T-helper 1 cell treated with Interleukin-12 subunit alpha and Interleukin-12 subunit beta and Interleukin-4 antibody, amounts not matched to agents 30 μg/mL and 1 μg/mL, for 36 hours (primary cell): ENCODE results near the gene FBXL22.
A peak's percentile ranks its signal among the peaks of the same experiment; 100 is the strongest.

Experiments
- H3K27ac Mint-ChIP-seq: one replicate; pipeline ENCODE4 v1.8.0; 2021; ENCODE audit warnings: mild to moderate bottlenecking, mixed read lengths
- H3K27me3 Mint-ChIP-seq: one replicate; pipeline ENCODE4 v1.8.0; 2021; ENCODE audit warnings: low read depth, mixed read lengths
- H3K36me3 Mint-ChIP-seq: one replicate; pipeline ENCODE4 v1.8.0; 2021; ENCODE audit warnings: low read depth, mixed read lengths
- H3K4me1 Mint-ChIP-seq: one replicate; pipeline ENCODE4 v1.8.0; 2021; ENCODE audit warnings: low read depth, mixed read lengths
- H3K4me3 Mint-ChIP-seq: one replicate; pipeline ENCODE4 v1.8.0; 2021; ENCODE audit warnings: mild to moderate bottlenecking, moderate library complexity, mixed read lengths
- H3K9me3 Mint-ChIP-seq: one replicate; pipeline ENCODE4 v1.8.0; 2021; ENCODE audit warnings: mixed read lengths

The FBXL22 gene

DNA sequence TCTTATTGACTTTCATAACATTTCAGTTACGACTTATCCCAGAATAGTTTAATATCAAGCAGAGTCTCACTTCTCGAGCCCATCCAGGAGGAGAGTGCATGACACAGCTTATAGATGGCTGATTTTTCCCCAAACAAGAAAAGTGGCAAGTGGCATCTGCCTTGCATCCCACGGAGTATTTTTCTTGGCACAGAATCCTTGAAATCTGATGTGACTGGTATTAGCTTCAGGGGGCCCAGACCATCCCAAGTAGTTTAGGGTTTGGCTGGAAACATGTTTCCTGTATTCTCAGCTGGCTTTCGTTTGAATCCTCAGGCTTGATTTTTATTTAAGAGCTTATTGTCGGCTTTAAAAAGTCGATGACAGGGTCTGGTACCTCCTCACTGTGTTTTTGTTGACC lies 20.7 kb upstream of the FBXL22 start:
- Mint-ChIP-seq H3K9me3 (no peaks in the 10 kb centered on the region), H3K27ac (no peak overlapping the region), H3K36me3 (peaks cover 27% of the 10 kb centered on the region), H3K4me1 (peaks cover 13% of the 10 kb centered on the region), H3K27me3 (no peaks in the 10 kb centered on the region), H3K4me3 (no peak overlapping the region)

- peaks cover 9% of the 10 kb centered on the region for H3K4me1 Mint-ChIP-seq
- H3K27ac Mint-ChIP-seq, result no peak overlapping the region
- H3K4me3 Mint-ChIP-seq, result no peak overlapping the region
- no peaks in the 10 kb centered on the region for H3K27me3 Mint-ChIP-seq
- H3K36me3 Mint-ChIP-seq, result peaks cover 43% of the 10 kb centered on the region
- H3K9me3 Mint-ChIP-seq, result peaks cover 4% of the 10 kb centered on the region
Measured at GRCh38 chr15:63582179-63582578, 15.0 kb upstream of the FBXL22 start.

DNA sequence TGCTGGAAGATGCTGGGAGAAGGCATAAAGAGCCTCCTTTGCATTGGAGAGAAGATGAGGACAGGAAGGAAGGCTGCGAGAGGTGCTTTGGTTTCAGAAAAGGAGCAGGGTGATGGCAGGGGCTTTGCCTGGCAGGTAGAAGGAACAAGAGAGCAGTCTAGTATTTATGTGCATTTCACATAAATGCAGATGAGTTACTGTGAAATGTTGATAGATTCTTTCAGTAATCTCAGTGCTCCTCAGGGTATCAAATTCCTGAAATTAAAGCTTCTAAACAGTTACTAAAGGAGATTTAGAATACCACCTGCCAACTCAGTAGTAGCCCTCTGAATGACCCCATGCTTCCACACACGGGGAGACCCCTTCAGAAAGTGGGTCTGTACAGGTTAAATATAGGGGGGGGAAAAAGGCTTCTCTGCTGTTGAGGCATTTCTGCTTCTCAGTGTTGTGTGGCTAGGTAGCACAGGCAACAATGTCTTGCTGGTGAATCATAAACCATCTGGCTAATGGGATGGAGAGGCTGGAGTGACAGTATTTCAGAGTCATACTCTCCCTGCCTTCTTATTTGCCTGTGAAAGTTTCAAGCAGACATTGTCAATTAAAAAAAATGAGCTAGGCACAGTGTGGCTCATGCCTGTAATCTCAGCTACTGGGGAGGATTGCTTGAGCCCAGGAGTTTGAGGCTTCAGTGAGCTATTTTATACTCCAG lies 14.3 kb upstream of the FBXL22 start:
- H3K9me3 Mint-ChIP-seq, result peaks cover 4% of the 10 kb centered on the region
- H3K4me1 Mint-ChIP-seq, result peaks cover 9% of the 10 kb centered on the region
- peaks cover 44% of the 10 kb centered on the region for H3K36me3 Mint-ChIP-seq
- H3K4me3 Mint-ChIP-seq, result no peak overlapping the region
- no peak overlapping the region for H3K27ac Mint-ChIP-seq
- H3K27me3 Mint-ChIP-seq, result no peaks in the 10 kb centered on the region

DNA sequence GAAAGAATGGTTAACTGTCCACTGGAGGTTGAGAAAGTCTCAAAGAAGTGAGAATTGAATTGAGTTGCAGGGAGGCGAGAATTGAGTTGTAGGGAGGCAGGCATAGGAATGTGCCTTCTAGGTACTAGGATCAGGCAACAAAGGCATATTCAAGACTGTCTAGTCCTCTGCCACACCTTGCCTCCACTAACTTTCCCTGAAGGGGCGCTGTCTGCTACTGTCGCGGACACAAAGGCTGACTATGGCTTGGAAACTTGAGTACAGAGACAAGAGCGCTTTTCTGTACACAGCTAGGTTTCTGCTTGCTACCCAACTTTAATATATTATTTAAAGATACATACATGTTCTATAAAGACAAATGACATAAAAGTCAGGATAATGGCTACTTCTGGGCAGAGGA lies 10.4 kb upstream of the FBXL22 start:
- H3K27ac Mint-ChIP-seq, result no peak overlapping the region
- peaks cover 9% of the 10 kb centered on the region for H3K4me1 Mint-ChIP-seq
- peaks cover 70% of the 10 kb centered on the region for H3K36me3 Mint-ChIP-seq
- peaks cover 4% of the 10 kb centered on the region for H3K9me3 Mint-ChIP-seq
- H3K27me3 Mint-ChIP-seq, result no peaks in the 10 kb centered on the region
- H3K4me3 Mint-ChIP-seq, result no peak overlapping the region

GRCh38 chr15:63587527-63587926 lies 9.7 kb upstream of the FBXL22 start:
- Mint-ChIP-seq H3K36me3 (peaks cover 67% of the 10 kb centered on the region), H3K27ac (no peak overlapping the region), H3K9me3 (peaks cover 4% of the 10 kb centered on the region), H3K4me3 (no peak overlapping the region), H3K27me3 (no peaks in the 10 kb centered on the region), H3K4me1 (peaks cover 7% of the 10 kb centered on the region)

- Mint-ChIP-seq H3K9me3 (peaks cover 4% of the 10 kb centered on the region), H3K4me1 (peaks cover 15% of the 10 kb centered on the region), H3K27ac (no peak overlapping the region), H3K36me3 (peaks cover 66% of the 10 kb centered on the region), H3K27me3 (no peaks in the 10 kb centered on the region), H3K4me3 (no peak overlapping the region)
Measured at GRCh38 chr15:63588826-63589225, 8.4 kb upstream of the FBXL22 start.

GRCh38 chr15:63593705-63594671 lies 3.2 kb upstream of the FBXL22 start:
- Mint-ChIP-seq H3K27me3 (no peaks in the 10 kb centered on the region), H3K9me3 (no peaks in the 10 kb centered on the region), H3K4me1 (peaks cover 33% of the 10 kb centered on the region), H3K36me3 (peaks cover 38% of the 10 kb centered on the region), H3K27ac (peak overlapping the region; percentile 26), H3K4me3 (no peak overlapping the region)

- Mint-ChIP-seq H3K27ac (no peak overlapping the region), H3K4me1 (peaks cover 34% of the 10 kb centered on the region), H3K4me3 (no peak overlapping the region), H3K27me3 (no peaks in the 10 kb centered on the region), H3K9me3 (no peaks in the 10 kb centered on the region), H3K36me3 (peaks cover 30% of the 10 kb centered on the region)
Measured at GRCh38 chr15:63595065-63595464, 2.1 kb upstream of the FBXL22 start.

DNA sequence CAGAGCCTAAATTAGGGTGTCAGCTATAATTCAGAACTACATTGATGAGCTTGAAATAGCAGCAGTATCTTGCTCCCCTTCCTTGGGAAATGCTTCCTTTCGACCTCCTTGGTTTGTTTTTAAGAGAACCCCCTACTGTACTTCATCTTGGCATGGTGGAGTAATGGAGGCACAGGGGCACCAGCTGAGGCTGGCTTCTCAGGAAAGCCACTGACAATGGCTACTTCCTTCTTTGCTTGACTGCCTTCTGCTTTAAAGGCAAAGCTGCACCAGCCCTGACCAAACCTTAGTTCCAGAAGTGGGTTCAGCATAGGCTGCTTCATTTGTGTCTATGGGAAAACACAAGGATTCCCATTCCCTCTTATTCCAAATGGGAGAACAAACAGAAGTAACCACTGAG lies 1.5 kb upstream of the FBXL22 start:
- Mint-ChIP-seq H3K4me1 (peaks cover 34% of the 10 kb centered on the region), H3K4me3 (no peak overlapping the region), H3K9me3 (no peaks in the 10 kb centered on the region), H3K27me3 (no peaks in the 10 kb centered on the region), H3K36me3 (peaks cover 27% of the 10 kb centered on the region), H3K27ac (no peak overlapping the region)

GRCh38 chr15:63596676-63597037 lies 530 bp upstream of the FBXL22 start:
- H3K4me3 Mint-ChIP-seq, result no peak overlapping the region
- no peaks in the 10 kb centered on the region for H3K27me3 Mint-ChIP-seq
- H3K9me3 Mint-ChIP-seq, result no peaks in the 10 kb centered on the region
- peak overlapping the region; percentile 1 for H3K27ac Mint-ChIP-seq
- peaks cover 19% of the 10 kb centered on the region for H3K36me3 Mint-ChIP-seq
- peaks cover 33% of the 10 kb centered on the region for H3K4me1 Mint-ChIP-seq

- no peak overlapping the region for H3K27ac Mint-ChIP-seq
- H3K4me3 Mint-ChIP-seq, result no peak overlapping the region
Measured at GRCh38 chr15:63597821-63598220, 634 bp downstream of the FBXL22 start.

DNA sequence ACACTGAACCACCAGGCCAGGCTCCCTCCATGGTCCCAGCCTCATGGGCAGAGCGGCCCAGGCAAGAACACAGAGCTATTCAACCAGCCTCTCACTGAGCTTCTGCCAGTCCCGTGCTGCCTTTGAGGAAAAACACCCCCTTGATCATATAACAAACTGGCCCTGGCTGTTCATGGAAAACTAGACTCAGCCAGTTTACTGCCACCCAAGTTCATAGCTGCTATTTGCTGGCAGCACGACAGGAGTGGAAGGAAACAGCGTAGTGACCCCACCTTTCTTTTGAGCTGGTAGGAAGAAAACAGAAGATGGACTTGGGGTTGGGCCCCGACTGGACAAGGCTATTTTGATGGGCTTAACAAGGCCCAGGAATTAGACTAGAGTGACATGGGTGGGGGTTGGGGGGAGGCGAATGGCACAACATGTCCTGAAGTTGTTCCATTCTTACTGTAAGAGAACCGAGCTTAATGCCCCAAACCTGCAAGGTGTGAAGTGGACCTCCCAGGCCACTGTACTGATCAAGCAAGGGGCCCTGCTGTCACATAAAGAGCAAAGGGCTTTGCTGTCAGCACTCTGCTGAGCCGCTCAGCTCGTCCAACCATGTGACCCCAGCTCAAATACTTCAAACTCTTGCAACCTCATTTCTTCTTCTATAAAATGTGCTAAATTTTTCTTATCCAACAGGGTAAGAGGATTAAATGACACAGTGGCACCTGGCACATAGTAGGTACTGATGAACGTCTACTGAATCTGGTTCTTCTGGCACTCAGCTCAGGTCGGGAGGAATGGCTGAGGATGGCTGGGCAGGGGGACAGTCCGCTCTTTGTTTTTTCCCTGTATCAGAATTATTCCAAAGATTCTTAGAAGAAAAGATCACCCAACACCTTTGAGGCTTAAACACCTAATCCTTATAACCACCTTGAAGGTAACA lies 1.6 kb downstream of the FBXL22 start:
- peaks cover 11% of the 10 kb centered on the region for H3K36me3 Mint-ChIP-seq
- peaks cover 33% of the 10 kb centered on the region for H3K4me1 Mint-ChIP-seq
- H3K9me3 Mint-ChIP-seq, result no peaks in the 10 kb centered on the region

More at GRCh38 chr15:63597821-63598220, 634 bp downstream of the FBXL22 start:
- no peaks in the 10 kb centered on the region for H3K9me3 Mint-ChIP-seq
- peaks cover 19% of the 10 kb centered on the region for H3K36me3 Mint-ChIP-seq
- no peaks in the 10 kb centered on the region for H3K27me3 Mint-ChIP-seq
- H3K4me1 Mint-ChIP-seq, result peaks cover 39% of the 10 kb centered on the region

DNA sequence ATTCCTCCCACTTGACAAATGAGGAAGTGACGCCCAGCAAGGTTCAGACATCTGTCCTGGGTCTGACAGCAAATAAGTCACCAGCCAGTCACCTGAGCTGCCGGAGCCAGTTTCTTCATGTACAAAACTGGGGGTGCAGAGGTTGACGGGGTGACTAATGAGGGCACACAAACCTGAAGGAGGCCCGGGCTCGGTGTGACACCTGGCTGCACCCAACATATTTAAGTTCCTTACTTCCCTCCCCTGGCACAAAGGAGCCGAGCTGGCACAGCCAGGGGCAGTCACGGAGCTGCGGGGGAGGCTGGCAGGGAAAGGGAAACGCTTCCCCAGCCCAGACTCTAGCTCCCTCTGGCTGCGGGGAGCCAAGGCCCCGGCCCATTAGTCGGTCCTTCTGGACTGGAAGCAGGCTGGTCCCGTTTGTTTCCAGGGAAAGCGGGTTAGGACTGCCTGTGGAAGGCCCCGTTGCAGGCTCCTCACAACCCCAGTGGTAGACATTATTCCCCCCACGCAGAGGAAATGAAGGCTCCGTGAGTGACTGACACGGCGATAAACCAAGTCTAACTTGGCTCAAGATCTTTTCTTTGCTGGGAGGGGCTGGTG lies 2.3 kb downstream of the FBXL22 start:
- Mint-ChIP-seq H3K4me1 (peaks cover 25% of the 10 kb centered on the region), H3K27me3 (no peaks in the 10 kb centered on the region), H3K4me3 (peak overlapping the region; percentile 79), H3K36me3 (peaks cover 5% of the 10 kb centered on the region), H3K9me3 (no peaks in the 10 kb centered on the region), H3K27ac (peak overlapping the region; percentile 68)

More for the DNA sequence above, 1.6 kb downstream of the FBXL22 start:
- peak overlapping the region; percentile 1 for H3K27ac Mint-ChIP-seq
- H3K27me3 Mint-ChIP-seq, result no peaks in the 10 kb centered on the region
- H3K4me3 Mint-ChIP-seq, result no peak overlapping the region
